Activated naive CD8-positive, alpha-beta T cell treated with anti-CD3 and anti-CD28 coated beads, Interleukin-2, amount 50 U/mL, for 24 hours (primary cell): Measurements from ENCODE around the gene SIPA1.
"Not testable (repeated sequence)": the region's sequence is repeated elsewhere in the genome, so short reads cannot be mapped to it uniquely, and the experiment has no call there.

Experiments used
- ATAC-seq: fragments of 150-1000 bp; cut with Tn5 transposase; one replicate; pipeline ENCODE4 v1.10.0; 2021
- DNase-seq: peaks from one replicate; pipeline ENCODE4 v3.0.0; 2021
- H3K27ac Mint-ChIP-seq: one replicate; pipeline ENCODE4 v1.8.0; 2021; ENCODE audit warnings: mild to moderate bottlenecking, mixed read lengths
- H3K27me3 Mint-ChIP-seq: one replicate; pipeline ENCODE4 v1.8.0; 2021; ENCODE audit warnings: mixed read lengths
- H3K36me3 Mint-ChIP-seq: one replicate; pipeline ENCODE4 v1.8.0; 2021; ENCODE audit warnings: low read depth, mixed read lengths
- H3K4me1 Mint-ChIP-seq: one replicate; pipeline ENCODE4 v1.8.0; 2021; ENCODE audit warnings: mixed read lengths
- H3K4me3 Mint-ChIP-seq: one replicate; pipeline ENCODE4 v1.8.0; 2021; ENCODE audit warnings: mild to moderate bottlenecking, moderate library complexity, mixed read lengths
- H3K9me3 Mint-ChIP-seq: one replicate; pipeline ENCODE4 v1.8.0; 2021; ENCODE audit warnings: mixed read lengths

The SIPA1 gene

GRCh38 chr11:65662799-65663638 is 25.1 kb downstream of the SIPA1 start, which contains the start of gene RELA:
TSS of gene RELA (minus strand) at chr11:65662916. CDS start at chr11:65662832, 84 bp downstream.
- H3K36me3 Mint-ChIP-seq: peaks cover 27% of the 10 kb centered on the region
- H3K9me3 Mint-ChIP-seq: no peaks in the 10 kb centered on the region
- DNase-seq (peak; percentile 91), ATAC-seq (peak; percentile 89)
- peaks cover 31% of the 10 kb centered on the region for H3K4me1 Mint-ChIP-seq
- H3K27me3 Mint-ChIP-seq: no peaks in the 10 kb centered on the region
- H3K4me3 Mint-ChIP-seq: peak within 1 kb of the TSS; percentile 86
- peak within 1 kb of the TSS; percentile 82 for H3K27ac Mint-ChIP-seq

GRCh38 chr11:65663639-65664200 is 25.8 kb downstream of the SIPA1 start:
- H3K4me3 Mint-ChIP-seq: peak overlapping the region; percentile 77
- H3K36me3 Mint-ChIP-seq: peaks cover 20% of the 10 kb centered on the region
- peak overlapping the region; percentile 82 for H3K27ac Mint-ChIP-seq
- peaks cover 31% of the 10 kb centered on the region for H3K4me1 Mint-ChIP-seq
- DNase-seq (peak; percentile 63), ATAC-seq (peak; percentile 53)
- H3K27me3 Mint-ChIP-seq: no peaks in the 10 kb centered on the region
- no peaks in the 10 kb centered on the region for H3K9me3 Mint-ChIP-seq

GRCh38 chr11:65672180-65672860 is 34.4 kb downstream of the SIPA1 start:
- H3K36me3 Mint-ChIP-seq: no peaks in the 10 kb centered on the region
- H3K27me3 Mint-ChIP-seq: no peaks in the 10 kb centered on the region
- H3K4me3 Mint-ChIP-seq: no peak overlapping the region
- peaks cover 4% of the 10 kb centered on the region for H3K4me1 Mint-ChIP-seq
- H3K27ac Mint-ChIP-seq: no peak overlapping the region
- no peak for DNase-seq
- H3K9me3 Mint-ChIP-seq: no peaks in the 10 kb centered on the region
- ATAC-seq: no peak

GRCh38 chr11:65672982-65673381 is 35.1 kb downstream of the SIPA1 start:
- Mint-ChIP-seq H3K9me3 (no peaks in the 10 kb centered on the region), H3K4me1 (peaks cover 4% of the 10 kb centered on the region), H3K27me3 (no peaks in the 10 kb centered on the region), H3K27ac (no peak overlapping the region), H3K4me3 (no peak overlapping the region), H3K36me3 (no peaks in the 10 kb centered on the region)
- DNase-seq: no peak
- no peak for ATAC-seq

- Mint-ChIP-seq H3K36me3 (no peaks in the 10 kb centered on the region), H3K27me3 (peaks cover 3% of the 10 kb centered on the region), H3K9me3 (no peaks in the 10 kb centered on the region), H3K27ac (no peak overlapping the region), H3K4me3 (no peak overlapping the region), H3K4me1 (no peaks in the 10 kb centered on the region)
- ATAC-seq: no peak
- no peak for DNase-seq
Observed at GRCh38 chr11:65680192-65680743, 42.4 kb downstream of the SIPA1 start.

- not testable (repeated sequence) for DNase-seq, H3K27ac Mint-ChIP-seq, H3K36me3 Mint-ChIP-seq, ATAC-seq, H3K9me3 Mint-ChIP-seq, H3K4me1 Mint-ChIP-seq, H3K27me3 Mint-ChIP-seq, H3K4me3 Mint-ChIP-seq
Observed at GRCh38 chr11:65683480-65683879, 45.6 kb downstream of the SIPA1 start.

GRCh38 chr11:65685981-65686380 is 48.1 kb downstream of the SIPA1 start:
- Mint-ChIP-seq H3K27me3 (peaks cover 3% of the 10 kb centered on the region), H3K27ac (no peak overlapping the region)
- ATAC-seq: no peak

GRCh38 chr11:65691847-65692246 is 53.9 kb downstream of the SIPA1 start:
- not testable (repeated sequence) for H3K36me3 Mint-ChIP-seq, H3K4me3 Mint-ChIP-seq, H3K9me3 Mint-ChIP-seq, DNase-seq, H3K27me3 Mint-ChIP-seq, H3K4me1 Mint-ChIP-seq, H3K27ac Mint-ChIP-seq, ATAC-seq

More at GRCh38 chr11:65685981-65686380, 48.1 kb downstream of the SIPA1 start:
- no peaks in the 10 kb centered on the region for H3K9me3 Mint-ChIP-seq
- no peaks in the 10 kb centered on the region for H3K4me1 Mint-ChIP-seq
- DNase-seq: no peak
- H3K36me3 Mint-ChIP-seq: no peaks in the 10 kb centered on the region
- no peak overlapping the region for H3K4me3 Mint-ChIP-seq

- H3K9me3 Mint-ChIP-seq: no peaks in the 10 kb centered on the region
- DNase-seq (no peak), ATAC-seq (no peak)
- no peaks in the 10 kb centered on the region for H3K4me1 Mint-ChIP-seq
- H3K36me3 Mint-ChIP-seq: no peaks in the 10 kb centered on the region
- no peak overlapping the region for H3K4me3 Mint-ChIP-seq
- H3K27ac Mint-ChIP-seq: no peak overlapping the region
- no peaks in the 10 kb centered on the region for H3K27me3 Mint-ChIP-seq
Observed at GRCh38 chr11:65692367-65692766, 54.5 kb downstream of the SIPA1 start.

GRCh38 chr11:65695459-65696241 is 57.7 kb downstream of the SIPA1 start:
- Mint-ChIP-seq H3K27me3 (peaks cover 3% of the 10 kb centered on the region), H3K4me1 (no peaks in the 10 kb centered on the region), H3K4me3 (no peak overlapping the region), H3K36me3 (no peaks in the 10 kb centered on the region), H3K27ac (no peak overlapping the region), H3K9me3 (no peaks in the 10 kb centered on the region)
- DNase-seq (no peak), ATAC-seq (no peak)

- H3K9me3 Mint-ChIP-seq: no peaks in the 10 kb centered on the region
- H3K27me3 Mint-ChIP-seq: peaks cover 3% of the 10 kb centered on the region
- no peak overlapping the region for H3K4me3 Mint-ChIP-seq
- H3K36me3 Mint-ChIP-seq: no peaks in the 10 kb centered on the region
- no peak for ATAC-seq
- no peaks in the 10 kb centered on the region for H3K4me1 Mint-ChIP-seq
- no peak for DNase-seq
- no peak overlapping the region for H3K27ac Mint-ChIP-seq
Observed at GRCh38 chr11:65696802-65697552, 59.1 kb downstream of the SIPA1 start.

- Mint-ChIP-seq H3K4me3 (no peak overlapping the region), H3K36me3 (no peaks in the 10 kb centered on the region), H3K4me1 (no peaks in the 10 kb centered on the region), H3K27me3 (peaks cover 3% of the 10 kb centered on the region), H3K9me3 (no peaks in the 10 kb centered on the region), H3K27ac (no peak overlapping the region)
- DNase-seq (no peak), ATAC-seq (no peak)
Observed at GRCh38 chr11:65698205-65698604, 60.3 kb downstream of the SIPA1 start.

- ATAC-seq: no peak
- no peaks in the 10 kb centered on the region for H3K9me3 Mint-ChIP-seq
- H3K4me3 Mint-ChIP-seq: no peak overlapping the region
- no peaks in the 10 kb centered on the region for H3K36me3 Mint-ChIP-seq
- peaks cover 3% of the 10 kb centered on the region for H3K27me3 Mint-ChIP-seq
- no peak overlapping the region for H3K27ac Mint-ChIP-seq
- DNase-seq: no peak
- H3K4me1 Mint-ChIP-seq: no peaks in the 10 kb centered on the region
Observed at GRCh38 chr11:65699306-65699705, 61.4 kb downstream of the SIPA1 start.
